Lower leg skin (tissue), 3 donors: ENCODE measurements around the gene SBK3.

ENCODE experiments used
- CTCF ChIP-seq, 3 donors: fragments of 450-650 bp; IDR thresholded peaks; one replicate each; pipeline ENCODE4 v1.5.1; 2016; ENCODE audit warnings: antibody characterized with exemption in 3 of 3, mild to moderate bottlenecking in 3 of 3, moderate library complexity in 2 of 3
- POLR2A ChIP-seq, 2 donors: fragments of 450-650 bp; IDR thresholded peaks; one replicate each; pipeline ENCODE4 v1.6.1; 2016 to 2017; ENCODE audit warnings: antibody characterized with exemption in 2 of 2, mild to moderate bottlenecking in 1 of 2, moderate library complexity in 1 of 2

- TF ChIP-seq POLR2A (IDR thresholded peaks at IDR 0.05) (no peak), CTCF (IDR thresholded peaks at IDR 0.05) (no peak)
Observed at GRCh38 chr19:55581145-55581822, 35.9 kb upstream of the SBK3 start.
